ENCODE data around the gene DLEC1.

Gene DLEC1

DNA sequence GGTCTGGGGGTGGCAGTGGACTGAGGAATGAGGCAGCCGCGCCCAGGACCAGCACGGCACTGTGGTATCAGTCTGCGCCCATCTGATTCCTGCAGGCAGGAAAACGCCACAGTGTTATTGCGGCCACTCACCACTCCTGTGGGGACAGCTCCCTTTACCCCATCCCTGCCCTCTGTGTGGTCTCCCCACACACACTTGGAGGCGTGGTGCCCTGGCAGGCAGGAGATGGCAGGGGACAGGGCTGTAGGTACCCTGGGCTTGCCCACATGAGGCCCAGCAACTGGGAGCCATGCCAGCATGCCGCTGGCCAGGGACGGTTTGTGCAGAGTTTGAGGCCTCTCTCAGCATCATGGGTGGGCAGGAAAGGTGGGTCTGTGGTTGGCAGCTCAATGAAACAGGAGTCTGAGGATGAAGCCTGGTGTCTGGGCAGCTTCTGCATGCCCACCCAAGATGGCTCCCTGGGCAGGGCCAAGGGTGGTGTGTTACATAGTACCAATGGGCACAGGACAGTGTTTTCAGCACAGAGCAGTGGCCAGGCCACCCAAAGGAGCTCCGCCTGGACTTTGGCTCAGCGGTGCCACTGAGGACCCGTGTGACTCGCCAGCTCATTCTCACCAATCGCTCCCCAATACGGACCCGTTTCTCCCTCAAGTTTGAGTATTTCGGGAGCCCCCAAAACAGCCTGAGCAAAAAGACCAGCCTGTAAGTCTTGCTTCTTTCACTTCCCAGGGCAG lies 70.7 kb downstream of the DLEC1 start:
- DNase-seq: no peak

DNA sequence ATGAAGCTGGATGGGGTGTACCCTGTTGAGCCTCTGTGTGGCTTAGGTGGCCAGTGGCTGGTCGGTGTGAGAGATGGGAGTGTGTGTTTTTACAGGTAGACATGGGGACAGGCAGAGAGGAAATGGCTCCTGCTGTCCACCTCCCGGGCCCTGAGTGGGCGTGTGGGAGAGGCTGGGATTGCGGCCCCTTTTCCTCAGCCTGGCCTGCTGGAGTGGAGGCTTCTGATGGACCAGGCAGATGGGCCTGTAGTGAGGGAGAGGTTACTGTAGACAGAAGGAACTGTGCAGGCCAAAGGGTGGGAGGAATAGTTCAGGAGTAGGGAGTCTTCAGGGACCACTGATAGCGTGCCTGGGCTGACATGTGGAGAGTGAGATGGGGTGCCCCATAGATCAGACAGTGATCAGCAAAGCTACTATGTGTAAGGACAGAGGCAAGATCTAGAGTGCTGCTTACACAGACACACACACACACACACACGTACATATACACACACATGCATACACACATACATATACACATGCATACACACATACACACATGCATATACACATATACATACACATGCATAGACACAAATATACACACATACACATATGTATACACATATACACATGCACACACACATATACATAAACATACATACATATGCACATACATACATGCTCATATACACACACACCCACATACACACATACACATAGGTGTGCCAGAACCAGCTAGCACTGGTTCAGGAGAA lies 71.5 kb downstream of the DLEC1 start:
- no peak for DNase-seq

- DNase-seq: no peak
These were observed 72.2 kb downstream of the DLEC1 start for GRCh38 chr3:38111201-38111600.

DNA sequence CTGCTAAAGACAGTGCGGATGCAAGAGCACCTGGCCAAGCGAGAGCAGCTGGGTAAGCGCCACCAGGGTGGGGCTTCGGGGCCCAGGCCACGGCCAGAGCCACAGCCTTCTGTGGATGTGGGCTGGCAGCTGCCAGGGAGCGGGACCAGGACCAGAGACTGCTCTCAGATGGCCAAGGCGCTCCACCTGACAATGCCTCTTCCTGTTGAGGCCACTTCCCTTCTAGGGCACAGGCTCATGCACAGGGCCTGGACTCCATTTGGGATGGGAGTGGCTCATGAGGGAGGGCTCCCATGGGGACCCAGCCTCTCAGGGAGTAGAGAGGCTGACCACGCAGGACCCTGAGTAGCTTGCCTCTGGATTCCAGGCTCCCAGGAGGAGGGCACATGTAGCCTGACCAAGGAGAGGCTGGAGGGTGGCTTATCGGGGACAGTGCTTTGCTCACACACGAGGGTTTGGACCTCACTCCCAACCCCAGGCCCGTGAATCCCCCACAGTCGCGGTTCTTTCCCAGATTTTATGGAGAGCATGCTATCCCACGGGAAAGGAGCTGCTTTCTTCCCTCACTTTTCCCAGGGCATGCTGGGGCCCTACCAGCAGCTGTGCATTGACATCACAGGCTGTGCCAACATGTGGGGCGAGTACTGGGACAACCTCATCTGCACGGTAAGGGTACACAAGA lies 72.8 kb downstream of the DLEC1 start:
- DNase-seq: no peak

GRCh38 chr3:38112378-38112761 lies 73.4 kb downstream of the DLEC1 start:
- DNase-seq: no peak

- no peak for DNase-seq
These were observed 75.3 kb downstream of the DLEC1 start for GRCh38 chr3:38114052-38114874.

DNA sequence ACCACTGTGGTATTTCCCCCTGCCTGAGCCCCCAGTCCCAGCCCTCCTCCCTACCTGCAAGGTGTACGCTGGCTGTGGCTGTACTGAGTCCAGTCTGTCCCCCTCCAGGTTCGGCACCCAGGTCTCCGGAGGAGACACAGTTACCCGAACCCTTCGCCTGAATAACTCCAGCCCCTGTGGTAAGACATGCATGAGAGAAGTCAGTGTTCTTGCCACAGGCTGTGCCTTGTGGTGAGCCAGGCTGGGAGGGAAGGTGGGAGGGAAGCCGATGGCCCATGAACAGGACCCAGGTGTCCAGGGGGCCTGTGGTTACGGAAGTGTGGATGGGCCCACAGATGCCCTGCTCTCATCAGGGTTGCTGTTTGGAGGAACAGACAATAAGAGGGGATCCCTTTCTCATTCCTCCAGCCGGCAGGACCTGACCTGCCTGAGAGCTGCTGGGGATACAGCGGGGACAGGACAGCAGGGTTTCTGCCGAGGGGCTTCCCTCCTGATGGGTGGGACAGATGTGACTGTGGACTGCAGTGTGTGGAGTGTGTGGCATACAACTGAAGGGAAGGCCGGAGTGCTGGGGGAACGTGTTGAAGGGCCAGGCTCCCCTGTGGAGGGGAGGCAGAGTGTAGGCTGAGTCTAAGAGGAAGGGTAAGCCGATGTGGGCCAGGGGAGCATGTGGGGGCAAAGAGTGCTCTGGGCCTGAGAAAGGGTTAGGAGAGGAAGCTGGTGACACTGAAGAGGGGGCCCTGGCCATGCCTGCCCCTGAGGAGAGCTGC lies 76.1 kb downstream of the DLEC1 start:
- no peak for DNase-seq

DNA sequence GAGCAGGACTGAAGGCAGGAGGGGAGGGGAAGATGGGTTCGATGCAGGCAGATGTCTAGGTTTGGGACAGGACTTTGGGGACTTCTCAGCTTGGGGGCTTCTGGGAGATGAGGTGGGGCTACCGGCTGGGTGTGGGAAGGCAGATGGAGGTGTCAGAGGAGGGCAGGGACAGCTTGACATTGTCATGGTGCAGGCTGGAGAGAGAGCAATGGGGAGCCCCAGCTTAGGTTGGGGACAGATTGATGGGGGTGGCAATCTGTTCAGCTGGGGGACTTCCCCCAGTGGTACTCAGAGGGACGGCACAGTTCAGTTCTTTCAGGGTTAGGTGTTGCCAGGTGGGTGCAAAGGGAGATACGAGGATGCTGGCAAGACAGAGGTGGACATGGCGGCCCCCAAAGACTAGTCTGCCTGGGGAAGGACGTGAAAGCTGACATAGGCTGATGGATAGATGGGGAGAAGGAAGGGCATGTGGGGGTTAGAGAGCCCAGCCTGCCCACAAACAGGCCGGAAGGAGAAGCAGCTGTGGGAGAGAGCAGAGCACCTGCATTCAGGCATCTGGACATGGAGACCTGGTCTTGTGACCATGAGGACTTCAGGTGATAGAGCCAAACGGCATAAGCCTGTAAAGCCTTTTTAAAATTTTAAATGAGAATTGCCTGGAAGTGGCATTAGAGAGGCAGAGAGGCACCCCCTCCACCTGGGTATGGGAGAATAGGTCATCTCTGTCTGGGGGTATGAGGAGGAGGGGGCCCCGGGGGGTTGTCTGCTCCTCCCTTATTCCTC lies 76.8 kb downstream of the DLEC1 start:
- DNase-seq: no peak

GRCh38 chr3:38116471-38117162 lies 77.6 kb downstream of the DLEC1 start:
- no peak for DNase-seq

- DNase-seq: no peak
These were observed 78.2 kb downstream of the DLEC1 start for GRCh38 chr3:38117163-38117716.

- peak; percentile 69 for DNase-seq
These were observed 78.9 kb downstream of the DLEC1 start for GRCh38 chr3:38117748-38118420.

DNA sequence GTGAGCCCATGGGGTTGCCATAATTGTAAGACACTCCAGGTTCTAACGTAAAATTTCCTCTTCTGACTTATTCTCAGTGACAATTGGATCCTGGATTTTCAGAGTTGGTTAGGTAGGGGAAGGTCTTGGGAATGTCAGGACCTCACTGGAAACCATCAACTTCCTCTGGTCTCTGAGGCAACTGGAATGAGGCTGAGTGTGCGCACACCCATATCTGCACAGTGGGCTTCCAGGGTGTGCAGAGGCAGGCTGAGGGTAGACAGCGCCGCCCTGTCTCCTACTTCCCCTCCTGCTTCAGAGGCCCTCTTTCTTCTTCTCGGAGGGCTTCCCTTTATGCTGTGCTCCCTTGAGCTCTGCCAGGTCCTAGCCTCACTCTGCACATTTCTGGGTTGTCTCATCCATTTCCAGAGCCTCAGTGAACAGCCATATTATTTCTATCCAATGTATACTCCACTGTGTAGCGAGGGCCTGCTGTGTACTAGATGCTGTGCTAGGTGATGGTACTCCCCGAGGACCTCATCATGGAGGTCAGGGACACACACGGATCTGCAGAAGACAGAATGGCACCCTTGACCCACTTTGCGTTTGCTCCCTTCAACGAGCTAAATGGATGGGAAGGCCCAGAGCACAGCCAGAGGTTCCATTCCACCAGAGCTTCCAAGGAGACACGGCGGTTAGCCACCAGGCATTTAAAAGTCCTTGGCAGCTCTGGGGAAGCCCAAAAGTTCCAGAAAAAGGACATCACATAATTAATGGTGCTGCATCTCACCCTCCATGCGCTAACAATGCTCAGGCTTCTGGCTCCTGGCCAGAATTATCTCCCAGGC lies 79.6 kb downstream of the DLEC1 start:
- no peak for DNase-seq

- no peak for DNase-seq
These were observed 80.2 kb downstream of the DLEC1 start for GRCh38 chr3:38119248-38119544.

GRCh38 chr3:38119821-38120692 lies 81.0 kb downstream of the DLEC1 start:
- DNase-seq: no peak

DNA sequence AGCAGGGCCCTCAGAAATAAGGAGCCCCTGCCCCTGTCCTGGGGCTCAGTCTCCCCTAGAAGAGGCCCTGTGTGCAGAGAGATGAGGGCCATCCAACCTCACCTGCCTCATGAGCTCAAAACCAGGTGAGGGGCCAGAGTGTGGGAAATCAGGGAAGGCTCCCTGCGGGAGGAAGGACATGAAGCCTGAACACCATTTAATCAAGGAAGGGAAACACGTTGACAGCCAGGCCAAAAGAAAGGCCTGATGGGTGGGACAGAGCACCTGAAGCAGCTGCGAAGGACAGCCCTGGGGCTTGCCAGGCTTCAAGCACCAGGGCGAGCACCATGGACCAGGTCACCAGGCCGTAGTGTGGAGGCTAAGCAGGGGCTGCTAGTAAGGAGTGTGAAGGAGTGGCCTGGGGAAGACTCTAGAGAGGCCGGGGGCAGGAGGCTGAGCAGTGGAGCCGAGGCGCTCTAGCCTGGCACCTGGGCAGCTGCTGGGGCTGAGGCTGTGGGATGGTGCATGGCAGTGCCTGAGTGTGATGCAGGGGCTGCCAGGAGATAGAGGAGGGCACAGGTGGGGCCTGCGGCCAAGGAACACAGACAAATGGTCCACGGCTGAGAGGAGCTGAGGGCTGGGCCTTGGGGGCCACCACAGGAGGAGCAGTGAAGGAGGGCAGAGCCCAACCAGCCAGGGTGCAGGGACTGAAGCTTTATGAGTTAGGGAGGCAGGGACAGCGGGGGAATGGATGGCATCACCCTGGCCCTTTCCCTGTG lies 81.9 kb downstream of the DLEC1 start:
- no peak for DNase-seq

DNA sequence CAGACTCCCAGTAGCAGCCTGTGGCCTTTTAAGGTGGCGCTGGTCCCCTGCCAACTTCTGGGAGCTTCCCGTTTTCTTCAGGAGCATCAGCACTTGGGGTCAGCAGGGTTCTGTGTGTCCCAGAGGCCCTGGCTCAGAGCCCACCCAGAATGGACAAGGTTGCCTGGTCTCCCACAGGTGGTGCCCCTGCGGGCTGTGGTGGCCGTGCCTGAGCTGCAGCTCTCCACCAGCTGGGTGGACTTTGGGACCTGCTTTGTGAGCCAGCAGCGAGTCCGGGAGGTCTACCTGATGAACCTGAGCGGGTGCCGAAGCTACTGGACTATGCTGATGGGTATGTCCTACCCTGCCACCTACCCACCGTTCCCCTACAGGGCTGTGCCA lies 82.4 kb downstream of the DLEC1 start:
- no peak for DNase-seq

GRCh38 chr3:38121832-38122461 lies 82.9 kb downstream of the DLEC1 start:
- DNase-seq: no peak
